ENCODE data around the gene KSR1.
"Not testable (repeated sequence)": the region's sequence is repeated elsewhere in the genome, so short reads cannot be mapped to it uniquely, and the experiment has no call there.

Gene KSR1

DNA sequence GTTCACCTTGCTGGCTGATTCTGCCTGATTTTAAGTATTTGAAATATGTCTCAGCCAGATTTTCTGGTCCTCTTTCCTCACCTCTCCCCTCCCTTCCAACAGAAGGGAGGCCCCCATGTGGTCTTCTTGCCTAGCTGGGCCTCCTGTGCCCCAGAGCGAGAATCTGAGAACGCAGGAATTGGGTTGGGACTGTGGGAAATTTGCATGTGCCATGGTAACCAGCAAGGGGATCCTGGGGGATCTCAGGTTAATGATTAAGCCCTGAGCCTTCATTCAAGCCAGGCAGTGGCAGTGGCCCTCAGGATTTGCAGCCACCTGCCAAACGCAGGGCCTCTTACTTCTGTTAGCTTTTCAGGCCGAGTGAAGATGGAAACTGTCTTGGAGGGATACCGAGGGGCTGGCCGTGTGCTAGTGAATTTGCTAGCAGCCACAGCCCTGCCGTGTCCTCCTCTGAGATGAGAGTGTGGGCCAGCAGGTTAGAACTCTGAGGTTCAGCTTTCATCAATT lies 40.2 kb downstream of the KSR1 start:
- DNase-seq = no peak

DNA sequence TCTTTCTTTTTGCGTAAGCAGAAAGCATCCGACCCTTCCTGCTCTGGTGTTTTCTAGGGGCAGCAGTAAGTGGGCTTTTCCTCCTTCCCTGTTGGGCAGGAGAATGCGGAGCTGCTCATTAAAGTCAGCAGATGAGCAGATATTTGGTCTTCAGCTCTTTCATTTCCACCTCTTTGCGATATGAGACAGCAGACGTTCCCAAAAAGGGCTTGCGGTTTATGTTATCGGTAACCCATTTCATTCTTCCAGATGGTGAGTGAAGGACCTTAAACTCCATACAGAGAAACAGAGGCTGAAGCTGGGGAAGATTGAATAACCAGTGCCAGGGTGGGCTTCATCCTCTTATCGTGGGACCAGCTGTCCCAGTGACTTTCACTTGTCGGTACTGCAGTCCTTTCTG lies 40.7 kb downstream of the KSR1 start:
- no peak for DNase-seq

DNA sequence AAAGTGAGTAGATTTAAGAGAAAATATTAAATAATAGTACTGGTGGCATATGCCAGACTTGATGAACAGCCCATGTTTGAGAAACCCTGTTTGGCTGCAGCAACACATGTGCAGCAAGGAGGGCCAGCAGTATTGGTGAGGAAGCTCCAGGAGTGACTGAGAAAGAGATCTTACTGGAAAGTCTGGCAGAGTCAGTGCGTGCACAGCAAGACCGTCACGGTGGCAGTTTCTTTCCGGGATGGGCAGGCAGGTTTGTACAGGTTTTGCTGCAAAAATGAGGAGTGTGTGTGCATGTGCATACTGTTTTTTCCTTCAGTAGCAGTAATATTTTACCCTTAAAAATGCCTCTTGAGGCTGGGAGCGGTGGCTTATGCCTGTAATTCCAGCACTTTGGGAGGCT lies 41.4 kb downstream of the KSR1 start:
- no peak for DNase-seq

DNA sequence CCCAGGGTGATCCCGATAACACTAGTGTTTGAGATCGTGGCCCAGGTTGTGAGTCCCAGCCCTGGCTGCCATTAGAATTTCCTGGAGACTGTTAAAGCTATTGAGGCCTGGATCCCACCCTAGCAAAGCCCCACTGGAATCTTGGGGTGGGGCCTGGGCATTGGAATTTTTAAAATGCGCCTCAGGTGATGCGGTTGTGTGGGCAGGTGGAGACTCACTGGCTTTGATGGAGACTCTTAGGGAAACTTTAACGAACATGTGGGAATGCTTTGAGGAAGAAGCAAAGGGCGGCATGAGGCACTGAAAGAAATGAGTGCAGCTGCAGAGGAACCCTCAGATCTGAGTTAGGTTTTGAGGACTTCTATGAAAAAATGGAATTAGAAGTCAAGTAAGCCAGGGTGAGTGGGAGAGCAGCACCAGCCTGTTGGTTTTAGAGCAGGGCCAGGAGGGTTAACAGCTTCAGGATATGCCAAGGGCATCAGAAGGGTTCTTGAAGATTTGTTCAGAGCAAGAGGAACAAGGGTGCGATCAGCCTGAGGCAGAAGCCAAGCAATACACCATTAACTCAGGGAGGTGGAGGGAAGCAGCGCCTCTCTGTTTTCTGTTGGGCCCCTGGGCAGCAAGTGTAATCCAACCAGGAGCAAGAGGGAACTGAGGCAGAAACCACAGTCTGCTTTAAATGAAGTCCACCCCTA lies 42.5 kb downstream of the KSR1 start:
- DNase-seq = no peak

DNA sequence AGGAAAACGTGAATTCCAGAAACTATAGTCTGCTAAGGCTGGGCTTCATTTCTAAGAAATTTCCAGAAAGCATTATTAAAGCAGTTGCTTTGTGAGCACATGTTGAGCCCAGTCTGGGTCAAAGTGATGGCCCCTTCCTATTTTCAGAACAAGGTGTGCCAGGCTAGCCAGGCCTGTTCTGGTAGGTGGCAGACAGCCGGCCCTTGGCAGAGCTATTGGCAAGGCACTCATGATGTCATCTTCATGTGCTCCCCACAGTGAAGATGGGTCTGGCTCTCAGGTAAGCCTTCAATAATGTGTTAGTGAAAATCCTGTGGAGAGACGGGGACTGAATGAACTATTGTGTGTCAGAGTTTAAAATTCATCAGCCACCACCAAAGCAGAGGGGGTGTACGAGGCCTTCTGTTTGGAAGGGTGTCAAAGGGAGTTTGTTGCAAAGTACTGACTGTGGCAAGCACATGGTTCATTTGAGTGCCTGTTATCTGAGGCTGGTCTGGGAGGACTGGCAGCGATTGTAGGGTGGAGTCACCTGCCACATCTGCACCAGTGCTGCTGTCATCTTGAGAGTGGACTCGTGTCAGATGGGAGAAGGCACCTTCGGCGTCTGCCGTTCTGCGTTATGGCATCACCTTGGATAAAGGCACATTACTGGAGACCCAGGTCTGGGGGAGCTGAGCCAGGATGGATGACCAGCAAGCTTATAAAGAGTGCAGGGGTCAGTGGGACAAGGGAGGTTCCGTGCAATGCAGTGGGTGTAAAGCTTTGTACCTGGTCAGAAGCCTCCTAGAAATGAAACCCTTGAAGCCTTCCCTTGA lies 43.4 kb downstream of the KSR1 start:
- no peak for DNase-seq

DNA sequence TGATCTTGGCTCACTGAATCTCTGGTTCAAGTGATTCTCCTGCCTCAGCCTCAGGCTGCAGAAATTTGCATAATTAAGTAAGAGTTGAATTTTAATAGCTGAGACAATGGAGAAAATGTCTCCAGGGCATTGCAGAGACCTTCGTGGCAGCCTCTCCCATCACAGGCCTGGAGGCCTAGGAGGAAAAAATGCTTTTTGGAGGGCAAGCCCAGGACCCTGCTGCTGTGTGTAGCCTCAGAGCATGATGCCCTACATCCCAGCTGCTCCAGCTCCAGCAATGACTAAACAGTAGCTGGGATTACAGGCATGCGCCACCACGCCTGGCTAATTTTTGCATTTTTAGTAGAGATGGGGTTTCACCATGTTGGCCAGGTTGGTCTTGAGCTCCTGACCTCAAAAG lies 45.1 kb downstream of the KSR1 start:
- DNase-seq = not testable (repeated sequence)

DNA sequence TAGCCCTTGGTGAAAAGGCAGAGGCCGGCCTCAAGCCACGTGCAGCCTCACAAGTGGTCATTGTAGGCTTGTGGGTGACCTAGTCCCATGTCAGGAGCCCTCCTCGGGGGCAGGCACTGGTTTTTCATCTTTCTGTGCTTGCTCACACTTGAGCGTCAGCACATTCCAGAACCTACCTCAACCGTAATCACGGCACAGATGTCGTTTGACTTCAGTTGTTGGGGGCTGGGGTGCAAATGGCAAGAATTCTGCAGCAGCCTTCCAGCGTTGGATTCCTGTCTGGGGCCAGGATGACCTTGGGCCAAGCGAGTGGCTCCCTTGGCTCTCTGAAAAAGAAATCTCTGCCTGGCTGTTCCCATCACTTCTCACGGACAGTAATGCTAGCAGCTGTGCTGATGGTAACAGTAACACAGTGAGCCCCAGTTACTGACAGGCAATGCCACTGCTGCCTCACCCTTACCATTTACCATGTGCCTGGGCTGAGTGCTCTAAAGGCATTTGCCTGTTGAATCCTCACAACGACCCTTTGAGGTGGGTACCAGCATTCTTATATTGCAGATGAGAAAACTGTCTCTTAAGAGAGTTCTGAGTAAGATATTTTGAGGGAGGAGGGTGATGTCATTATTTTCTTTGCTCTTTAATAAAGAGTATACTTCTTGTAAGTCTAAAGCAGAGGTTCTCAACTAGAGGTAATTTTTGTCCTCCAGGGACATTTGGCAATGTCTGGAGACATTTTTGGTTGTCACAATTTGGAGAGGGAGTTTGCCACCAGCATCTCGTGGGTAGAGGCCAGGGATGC lies 46.5 kb downstream of the KSR1 start:
- no peak for DNase-seq

DNA sequence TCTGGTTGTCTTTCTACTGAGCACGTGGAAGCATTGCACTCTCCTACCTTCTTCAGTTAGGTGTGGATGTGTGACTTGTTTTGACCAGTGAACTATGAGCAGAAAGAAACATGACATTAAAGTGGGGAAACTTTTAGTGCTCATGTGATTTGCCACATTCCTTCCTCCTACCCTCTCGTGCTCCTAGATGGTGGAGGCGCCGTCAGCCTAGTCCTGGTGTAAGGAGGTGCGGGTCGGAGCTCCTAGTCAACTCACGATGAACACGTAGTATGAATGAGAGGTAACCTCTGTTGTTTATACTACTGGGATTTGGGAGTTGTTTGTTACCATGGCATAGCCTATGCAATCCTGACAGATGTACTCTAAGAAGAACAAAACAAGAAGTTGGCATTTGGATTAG lies 47.4 kb downstream of the KSR1 start:
- no peak for DNase-seq

DNA sequence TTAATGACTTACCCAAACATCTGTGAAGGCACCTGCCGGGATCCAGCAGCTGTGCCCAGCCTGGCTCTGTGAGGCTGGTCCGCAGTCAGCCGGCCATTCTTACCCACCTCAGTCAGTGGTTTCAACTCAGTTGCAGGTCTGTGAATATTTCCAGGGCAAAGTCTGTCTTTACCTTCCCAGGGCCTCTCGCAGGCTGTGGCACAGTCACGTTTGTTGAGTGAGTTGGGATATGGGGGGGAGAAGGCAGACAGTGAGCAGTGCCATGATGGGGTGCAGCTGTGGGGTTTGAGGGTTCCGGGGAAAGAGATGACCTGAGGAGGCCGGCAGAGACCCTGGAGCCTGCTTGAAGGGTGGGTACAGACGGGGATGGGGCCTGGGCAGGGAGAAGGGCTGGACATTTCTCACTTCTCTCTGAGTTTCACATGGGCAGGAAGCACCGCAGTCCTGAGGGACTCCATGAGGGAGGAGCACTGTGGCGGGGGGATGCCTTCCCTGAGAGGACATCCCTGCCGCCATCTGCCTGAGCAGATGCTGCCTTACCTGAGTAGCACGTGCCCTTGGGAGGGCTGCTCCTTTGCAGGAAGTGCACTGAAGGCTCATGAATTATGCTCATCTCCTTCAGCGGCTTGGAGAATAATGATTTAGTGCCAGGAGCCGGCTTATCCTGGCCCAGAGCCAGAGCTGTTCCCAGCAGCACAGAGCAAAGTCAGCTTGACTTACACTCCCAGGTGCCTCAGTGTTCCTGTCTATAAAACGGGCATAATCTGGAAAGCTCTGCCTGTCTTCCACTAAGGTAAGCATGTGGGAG lies 48.1 kb downstream of the KSR1 start:
- DNase-seq = peak; percentile 1

DNA sequence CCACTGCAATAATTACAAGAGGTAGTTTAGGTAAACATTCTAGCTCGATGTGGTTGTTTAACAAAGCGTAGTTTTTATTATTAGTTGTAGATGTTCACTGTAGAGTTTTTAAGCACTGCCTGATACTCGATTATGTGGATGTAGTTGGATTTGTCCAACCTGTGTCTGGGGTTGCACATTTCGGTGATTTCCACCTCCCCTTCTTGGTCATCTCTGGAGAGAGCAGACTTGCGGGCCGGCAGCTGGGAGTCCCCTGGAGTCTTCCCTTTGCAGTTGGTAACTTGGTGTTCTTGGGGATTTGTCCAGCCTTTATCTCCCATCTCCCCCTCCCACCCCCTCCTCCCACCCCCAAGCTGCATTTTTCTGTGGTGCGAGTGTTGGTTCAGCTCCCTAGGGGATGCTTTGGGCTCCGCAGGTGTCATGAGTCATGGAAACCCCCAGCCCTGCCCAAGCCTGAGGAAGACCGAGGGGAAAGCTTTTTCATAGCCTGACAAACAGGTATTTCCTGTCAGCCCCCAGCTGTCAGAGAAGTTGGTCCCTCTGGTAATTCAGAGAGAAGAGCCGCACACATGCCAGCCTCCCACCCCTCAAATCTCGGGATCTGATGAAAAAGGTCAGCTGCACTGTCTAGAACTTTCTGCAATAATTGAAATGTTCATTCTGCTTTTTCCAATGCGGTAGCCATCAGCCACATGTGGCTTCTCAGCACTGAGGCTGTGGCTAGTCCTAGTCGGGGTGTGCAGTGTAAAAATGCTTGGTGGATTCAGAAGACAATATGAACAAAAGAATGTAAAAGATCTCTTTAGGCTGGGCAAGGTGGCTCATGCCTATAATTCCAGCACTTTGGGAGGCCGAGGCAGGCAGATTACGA lies 50.3 kb downstream of the KSR1 start:
- no peak for DNase-seq

DNA sequence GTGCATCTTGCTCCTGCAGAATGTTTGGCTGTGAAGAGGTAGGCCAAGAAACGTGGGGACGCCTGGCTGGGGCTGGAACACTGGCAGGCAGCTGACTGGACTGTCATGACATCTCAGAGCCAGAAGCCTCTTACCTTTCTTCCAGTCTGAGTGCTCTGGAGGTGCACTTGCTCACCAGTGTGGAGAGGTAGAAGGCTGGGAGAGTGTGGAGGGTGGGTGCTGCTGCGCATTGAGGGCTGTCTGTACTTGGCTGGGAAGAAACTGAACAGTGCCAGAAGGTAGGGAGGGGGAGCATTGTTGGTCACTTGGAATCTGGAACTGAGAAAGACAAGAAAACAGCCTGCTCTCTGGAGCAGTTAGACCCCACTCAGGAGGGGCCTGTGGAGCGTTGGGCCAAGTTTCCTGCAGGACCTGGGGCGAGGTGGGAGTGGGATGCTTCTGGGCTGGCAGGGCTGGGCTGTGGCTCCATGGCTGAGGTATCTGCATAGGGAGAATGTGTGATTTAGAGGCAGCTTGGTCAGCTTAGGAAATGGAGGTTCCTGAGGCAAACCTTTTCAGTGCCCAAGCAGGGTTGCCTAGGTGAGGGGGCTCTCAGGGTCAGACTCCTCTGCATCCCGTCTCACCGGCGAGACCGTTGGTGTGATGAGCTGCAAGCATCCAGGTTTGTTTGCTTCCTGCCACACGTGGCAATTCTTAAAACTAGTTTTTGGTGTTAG lies 55.1 kb downstream of the KSR1 start:
- DNase-seq = no peak

DNA sequence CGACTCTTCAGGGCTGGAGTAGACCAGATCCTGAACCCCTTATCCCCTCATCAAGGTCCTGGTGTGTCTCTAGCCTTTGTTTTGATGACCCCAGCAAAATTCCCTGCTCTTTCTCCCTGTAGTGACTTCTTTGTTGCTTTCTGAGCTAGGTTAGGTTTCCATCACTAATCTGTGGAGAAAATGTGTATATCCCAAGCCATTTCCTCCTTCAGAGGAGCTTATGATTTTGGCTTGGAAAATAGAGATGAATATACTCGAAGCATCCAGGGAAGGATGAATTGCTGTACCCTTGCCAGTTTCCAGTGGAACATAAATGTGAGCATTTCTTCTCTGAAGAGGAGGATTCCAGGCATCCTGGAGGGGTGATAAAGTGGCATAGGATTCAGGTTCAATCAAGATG lies 55.8 kb downstream of the KSR1 start:
- DNase-seq = no peak

DNA sequence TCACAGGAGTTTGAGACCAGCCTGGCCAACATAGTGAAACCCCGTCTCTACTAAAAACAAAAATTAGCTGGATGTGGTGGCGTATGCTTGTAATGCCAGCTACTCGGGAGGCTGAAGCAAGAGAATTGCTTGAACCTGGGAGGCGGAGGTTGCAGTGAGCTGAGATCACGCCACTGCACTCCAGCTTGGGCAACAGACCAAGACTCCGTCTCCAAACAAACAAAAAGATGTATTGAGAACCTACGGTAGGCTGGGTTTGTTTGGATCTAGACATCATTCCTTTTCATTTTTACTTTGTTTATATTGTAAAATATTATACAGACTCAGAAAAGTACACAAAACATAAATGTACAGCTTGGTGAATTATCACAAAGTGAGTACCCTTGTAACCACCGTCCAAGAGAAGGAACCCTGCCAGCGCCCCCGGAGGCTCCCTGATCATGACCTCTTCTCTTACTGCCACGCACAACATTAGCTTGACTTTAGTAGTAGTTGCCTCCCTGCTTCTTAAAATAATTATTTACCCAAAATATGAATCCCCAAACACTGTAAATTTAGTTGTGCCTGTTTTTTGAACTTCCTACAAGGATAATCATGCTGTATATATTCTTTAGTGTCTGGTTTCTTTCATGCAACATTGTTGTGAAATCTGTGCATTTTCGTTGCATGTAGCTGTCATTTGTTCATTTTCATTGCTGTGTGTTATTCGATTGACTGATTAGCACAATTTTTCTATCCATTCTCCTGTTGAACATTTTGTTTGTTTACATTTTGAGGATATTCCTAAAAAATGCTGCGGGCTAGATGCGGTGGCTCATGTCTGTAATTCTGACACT lies 56.5 kb downstream of the KSR1 start:
- no peak for DNase-seq

DNA sequence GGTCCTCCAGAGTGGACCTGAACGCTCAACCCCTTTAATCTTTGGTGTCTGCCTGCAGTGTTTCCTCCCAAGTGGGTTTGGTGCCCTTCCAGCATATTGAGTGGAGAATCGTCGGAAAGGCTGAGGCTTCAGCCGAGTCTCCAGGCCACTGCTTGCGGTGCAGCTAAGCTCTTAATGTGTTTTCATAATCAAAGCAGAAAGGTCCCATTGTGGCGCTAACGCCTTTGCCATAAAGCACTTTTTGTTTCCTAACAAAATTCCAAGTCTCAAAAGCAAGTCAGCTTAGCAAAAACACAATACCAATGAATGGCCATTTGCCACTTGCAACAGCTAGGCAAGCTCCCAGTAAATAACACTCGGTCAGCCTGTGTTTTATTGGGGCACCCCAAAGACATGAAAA lies 57.6 kb downstream of the KSR1 start:
- no peak for DNase-seq

DNA sequence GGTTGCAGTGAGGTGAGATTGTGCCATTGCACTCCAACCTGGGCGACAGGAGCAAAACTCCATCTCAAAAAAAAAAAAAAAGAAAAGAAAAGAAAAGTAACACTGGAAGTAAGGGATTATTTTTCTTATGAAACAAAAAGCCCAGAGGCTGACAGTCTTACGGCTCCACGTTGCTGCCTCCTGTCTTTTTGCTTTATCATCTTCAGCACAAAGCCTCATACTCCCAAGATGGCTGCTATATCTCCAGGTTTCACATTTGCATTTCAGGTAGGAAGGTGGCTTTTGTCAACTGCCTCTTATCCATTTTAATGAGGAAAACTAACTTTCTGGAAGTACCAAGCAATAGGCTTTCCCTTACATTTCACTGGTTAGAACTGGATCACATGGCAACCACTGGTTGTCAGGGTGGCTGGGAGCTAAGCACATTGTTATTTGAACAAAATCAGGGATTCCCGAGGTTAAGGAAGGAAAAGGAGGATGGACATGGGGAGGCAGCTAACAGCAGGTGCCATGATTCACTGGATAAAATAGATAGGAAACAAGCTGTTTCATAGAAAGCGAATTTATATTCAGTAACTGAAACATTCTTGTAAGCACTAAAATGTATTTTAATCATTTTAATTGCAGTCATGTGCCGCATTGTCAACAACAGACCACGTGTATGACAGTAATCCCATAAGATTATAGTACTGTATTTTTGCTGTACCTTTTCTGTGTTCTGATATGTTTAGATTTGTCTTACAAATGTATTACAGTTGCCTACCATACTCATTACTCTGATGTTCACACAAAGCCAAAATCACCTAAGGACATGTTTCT lies 58.6 kb downstream of the KSR1 start:
- no peak for DNase-seq

DNA sequence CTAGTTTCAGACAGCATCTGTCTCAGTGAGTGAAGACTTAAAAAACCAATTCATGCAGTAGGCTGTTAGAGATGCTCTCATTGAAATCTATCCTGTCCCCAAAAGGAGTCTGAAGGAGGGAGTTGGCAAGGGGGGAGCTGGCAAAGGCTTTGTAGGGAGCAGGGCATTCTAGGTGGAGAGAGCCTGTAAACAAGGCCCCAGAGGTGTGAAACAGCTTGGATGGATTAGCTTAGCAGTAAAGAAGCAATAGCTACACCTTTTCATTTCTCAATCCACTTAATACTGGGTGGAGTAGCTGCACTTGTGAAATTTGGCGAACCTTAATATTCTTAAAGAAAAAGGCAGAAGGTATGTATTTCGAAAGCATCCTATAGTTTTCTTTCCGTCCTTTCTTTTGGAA lies 61.8 kb downstream of the KSR1 start:
- no peak for DNase-seq

DNA sequence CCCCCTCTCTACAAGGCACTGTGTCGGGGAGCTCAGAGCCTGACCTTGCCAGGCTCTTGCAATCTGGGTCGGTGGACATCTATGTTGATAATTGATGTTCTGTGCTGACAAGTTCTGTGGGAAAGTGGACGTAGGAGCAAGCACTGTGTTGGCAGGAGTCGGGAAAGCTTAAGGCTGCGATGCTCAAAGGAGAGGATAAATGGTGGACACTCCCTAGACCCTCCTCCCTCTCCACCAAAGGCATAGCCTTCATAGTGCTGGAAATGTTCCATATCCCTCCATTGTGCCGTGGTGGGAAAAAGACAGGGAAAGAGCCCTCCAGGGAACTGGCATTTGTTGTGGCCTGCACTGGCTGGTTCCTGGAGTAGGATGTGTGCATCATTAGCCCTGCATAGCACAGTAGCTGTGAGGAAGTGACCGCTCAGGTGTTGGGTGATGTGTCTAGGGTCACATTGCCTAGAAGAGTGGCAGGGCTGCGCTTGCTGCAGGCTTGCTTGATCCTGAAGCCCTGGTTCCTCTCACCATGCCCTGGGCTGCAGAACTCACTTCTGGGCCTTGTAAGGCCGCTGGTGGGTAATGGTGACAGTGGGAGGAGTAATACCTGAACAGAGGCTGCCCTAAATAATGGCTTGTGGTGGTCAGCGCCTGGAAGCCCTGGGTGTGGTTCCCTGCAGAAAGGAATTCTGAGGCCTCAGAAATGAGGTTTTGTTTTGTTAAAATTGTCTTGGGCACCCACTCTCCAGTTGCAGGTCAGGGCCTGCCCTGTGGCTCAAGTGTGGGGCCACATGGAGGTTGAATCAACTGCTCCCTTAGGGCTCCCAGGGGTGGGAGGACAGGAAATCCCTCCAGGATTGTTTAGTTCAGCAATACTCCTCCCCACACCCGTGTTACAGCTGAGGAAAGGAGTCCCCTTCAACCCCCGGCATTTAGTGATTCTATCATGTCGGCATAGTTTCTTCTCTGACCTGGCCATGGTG lies 62.6 kb downstream of the KSR1 start:
- no peak for DNase-seq

DNA sequence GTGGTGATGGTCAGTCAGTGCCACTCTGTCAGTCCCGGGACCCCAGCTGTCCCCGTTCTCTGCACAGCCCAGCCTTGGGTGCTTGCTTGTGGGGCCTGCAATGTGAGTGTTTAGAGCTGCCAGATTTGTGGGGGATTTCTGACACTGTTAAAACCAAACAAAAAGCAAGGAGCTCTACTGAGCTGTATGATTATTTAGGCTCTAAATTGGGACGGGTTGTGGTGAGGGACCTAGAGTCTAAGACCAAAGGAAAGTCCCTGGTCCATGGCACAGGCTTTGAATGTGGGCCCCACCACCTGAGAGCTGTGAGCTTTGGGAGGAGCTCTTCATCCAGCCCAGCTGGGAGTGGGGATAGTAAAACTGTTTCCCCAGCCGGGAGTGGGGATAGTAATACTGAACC lies 63.3 kb downstream of the KSR1 start:
- no peak for DNase-seq
